HepG2 (cell line): ENCODE results near the gene SLC4A11.

Experiments
- NCOA1 ChIP-seq: sonication (generic); formaldehyde crosslinking; IDR thresholded peaks from 2 replicates; pipeline ENCODE4 v1.9.0; 2021; ENCODE audit warnings: missing genetic modification reagents
- NR2F1 ChIP-seq, 2 experiments: fragments of 450-650 bp in 1 of 2; formaldehyde crosslinking in 1 of 2; IDR thresholded peaks; 2 replicates each; pipeline versions ENCODE4 v1.5.0 to v1.6.1; 2016 to 2020; ENCODE audit warnings: mild to moderate bottlenecking in 1 of 2, missing compliant biosample characterization in 1 of 2, missing genetic modification reagents in 1 of 2, moderate library complexity in 1 of 2
- NR3C1 ChIP-seq: sonication (generic); formaldehyde crosslinking; IDR thresholded peaks from 2 replicates; pipeline ENCODE4 v1.4.0; 2020; ENCODE audit warnings: missing genetic modification reagents
- POLR2A ChIP-seq, 2 experiments: IDR thresholded peaks; 2 replicates each; pipeline ENCODE4 v1.6.1; 2011; ENCODE audit warnings: low read depth in 2 of 2, low read length in 2 of 2, mild to moderate bottlenecking in 1 of 2, moderate library complexity in 1 of 2; ENCODE audit not compliant: insufficient read depth in 1 of 2
- TBL1XR1 ChIP-seq: fragments of 150-350 bp; IDR thresholded peaks from 2 replicates; pipeline ENCODE4 v1.6.1; 2014; ENCODE audit warnings: borderline replicate concordance, low read length; ENCODE audit not compliant: partially characterized antibody
- TP53 ChIP-seq: sonication (generic); formaldehyde crosslinking; conservative IDR thresholded peaks from 2 replicates; pipeline ENCODE4 v1.4.0; 2020; ENCODE audit warnings: missing genetic modification reagents
- YY1 ChIP-seq: IDR thresholded peaks from 2 replicates; pipeline ENCODE4 v1.6.1; 2011; ENCODE audit warnings: low read length, low read depth, moderate library complexity, mild to moderate bottlenecking; ENCODE audit not compliant: insufficient read depth, insufficient replicate concordance
- ZBTB3 ChIP-seq: sonication (generic); formaldehyde crosslinking; IDR thresholded peaks from 2 replicates; pipeline ENCODE4 v1.4.0; 2020; ENCODE audit warnings: low read depth, mild to moderate bottlenecking, moderate library complexity, missing genetic modification reagents, borderline replicate concordance
- ZBTB44 ChIP-seq: sonication (generic); formaldehyde crosslinking; IDR thresholded peaks from 2 replicates; pipeline ENCODE4 v1.4.0; 2020; ENCODE audit warnings: missing genetic modification reagents
- ZNF317 ChIP-seq: sonication (generic); formaldehyde crosslinking; IDR thresholded peaks from 2 replicates; pipeline ENCODE4 v1.5.0; 2020; ENCODE audit warnings: mild to moderate bottlenecking, missing genetic modification reagents
- TF ChIP-seq, protein P1 (sequence below): sonication (generic); formaldehyde crosslinking; IDR thresholded peaks from 2 replicates; pipeline ENCODE4 v1.4.0; 2020; ENCODE audit warnings: missing genetic modification reagents
- TF ChIP-seq, protein P2 (sequence below): sonication (generic); formaldehyde crosslinking; IDR thresholded peaks from 2 replicates; pipeline ENCODE4 v1.5.0; 2020; ENCODE audit warnings: mild to moderate bottlenecking, missing genetic modification reagents, borderline replicate concordance

DNA sequence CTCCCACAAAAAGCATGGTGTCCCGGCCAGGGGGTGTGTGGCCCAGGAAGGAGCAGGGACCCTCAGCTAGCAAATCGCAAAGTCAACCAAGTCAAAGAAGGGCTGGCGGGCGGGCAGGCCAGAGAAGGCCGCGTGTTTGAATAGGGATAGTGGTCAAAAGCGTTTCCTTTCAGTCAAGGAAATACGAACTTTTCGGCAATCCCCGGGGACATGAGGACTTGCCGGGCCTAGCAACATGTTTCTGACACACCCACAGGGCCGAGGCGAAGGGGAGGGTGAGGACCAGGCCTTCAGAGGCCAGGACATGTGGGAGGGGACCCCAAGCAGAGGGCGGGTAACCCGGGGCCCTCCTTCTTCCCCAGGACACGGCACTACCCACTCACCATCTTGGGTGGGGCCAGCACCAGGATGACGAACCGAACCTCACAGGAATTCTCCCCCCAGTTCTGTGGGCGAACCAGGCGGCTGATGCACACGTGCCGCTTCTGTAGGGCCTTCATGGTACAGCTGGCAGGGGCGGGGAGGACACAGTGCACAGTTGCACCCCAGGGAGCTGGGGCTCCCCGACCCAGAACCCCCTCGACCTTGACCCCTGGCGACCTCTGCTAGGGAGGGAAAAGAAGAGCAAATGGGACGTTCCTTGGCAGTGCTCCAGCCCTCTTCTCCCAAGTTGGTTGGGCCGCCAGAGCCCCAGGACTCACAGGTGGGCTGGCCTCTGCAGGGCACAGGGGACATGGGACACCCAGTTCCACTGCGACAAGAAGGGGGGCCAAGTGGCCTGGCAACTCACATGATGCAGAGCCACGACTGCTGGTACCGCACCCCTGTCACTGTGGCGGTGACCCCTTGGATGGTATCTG lies 5.6 kb downstream of the SLC4A11 start:
- TF ChIP-seq, protein P1, sequence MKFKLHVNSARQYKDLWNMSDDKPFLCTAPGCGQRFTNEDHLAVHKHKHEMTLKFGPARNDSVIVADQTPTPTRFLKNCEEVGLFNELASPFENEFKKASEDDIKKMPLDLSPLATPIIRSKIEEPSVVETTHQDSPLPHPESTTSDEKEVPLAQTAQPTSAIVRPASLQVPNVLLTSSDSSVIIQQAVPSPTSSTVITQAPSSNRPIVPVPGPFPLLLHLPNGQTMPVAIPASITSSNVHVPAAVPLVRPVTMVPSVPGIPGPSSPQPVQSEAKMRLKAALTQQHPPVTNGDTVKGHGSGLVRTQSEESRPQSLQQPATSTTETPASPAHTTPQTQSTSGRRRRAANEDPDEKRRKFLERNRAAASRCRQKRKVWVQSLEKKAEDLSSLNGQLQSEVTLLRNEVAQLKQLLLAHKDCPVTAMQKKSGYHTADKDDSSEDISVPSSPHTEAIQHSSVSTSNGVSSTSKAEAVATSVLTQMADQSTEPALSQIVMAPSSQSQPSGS (CRISPR knock-in tag) = no peak
- TF ChIP-seq NR3C1 (no peak), TP53 (no peak), ZNF317 (no peak), TBL1XR1 (no peak), YY1 (no peak), NR2F1 (CRISPR knock-in tag; IDR thresholded peaks at IDR 0.05) (no peak), NCOA1 (CRISPR knock-in tag) (no peak), POLR2A (IDR thresholded peaks at IDR 0.05; ENCODE audit: insufficient read depth in 1 of 2, low read depth in 2 of 2, low read length in 2 of 2) (no peak), ZBTB44 (CRISPR knock-in tag) (no peak), ZBTB3 (CRISPR knock-in tag) (no peak)
- TF ChIP-seq, protein P2, sequence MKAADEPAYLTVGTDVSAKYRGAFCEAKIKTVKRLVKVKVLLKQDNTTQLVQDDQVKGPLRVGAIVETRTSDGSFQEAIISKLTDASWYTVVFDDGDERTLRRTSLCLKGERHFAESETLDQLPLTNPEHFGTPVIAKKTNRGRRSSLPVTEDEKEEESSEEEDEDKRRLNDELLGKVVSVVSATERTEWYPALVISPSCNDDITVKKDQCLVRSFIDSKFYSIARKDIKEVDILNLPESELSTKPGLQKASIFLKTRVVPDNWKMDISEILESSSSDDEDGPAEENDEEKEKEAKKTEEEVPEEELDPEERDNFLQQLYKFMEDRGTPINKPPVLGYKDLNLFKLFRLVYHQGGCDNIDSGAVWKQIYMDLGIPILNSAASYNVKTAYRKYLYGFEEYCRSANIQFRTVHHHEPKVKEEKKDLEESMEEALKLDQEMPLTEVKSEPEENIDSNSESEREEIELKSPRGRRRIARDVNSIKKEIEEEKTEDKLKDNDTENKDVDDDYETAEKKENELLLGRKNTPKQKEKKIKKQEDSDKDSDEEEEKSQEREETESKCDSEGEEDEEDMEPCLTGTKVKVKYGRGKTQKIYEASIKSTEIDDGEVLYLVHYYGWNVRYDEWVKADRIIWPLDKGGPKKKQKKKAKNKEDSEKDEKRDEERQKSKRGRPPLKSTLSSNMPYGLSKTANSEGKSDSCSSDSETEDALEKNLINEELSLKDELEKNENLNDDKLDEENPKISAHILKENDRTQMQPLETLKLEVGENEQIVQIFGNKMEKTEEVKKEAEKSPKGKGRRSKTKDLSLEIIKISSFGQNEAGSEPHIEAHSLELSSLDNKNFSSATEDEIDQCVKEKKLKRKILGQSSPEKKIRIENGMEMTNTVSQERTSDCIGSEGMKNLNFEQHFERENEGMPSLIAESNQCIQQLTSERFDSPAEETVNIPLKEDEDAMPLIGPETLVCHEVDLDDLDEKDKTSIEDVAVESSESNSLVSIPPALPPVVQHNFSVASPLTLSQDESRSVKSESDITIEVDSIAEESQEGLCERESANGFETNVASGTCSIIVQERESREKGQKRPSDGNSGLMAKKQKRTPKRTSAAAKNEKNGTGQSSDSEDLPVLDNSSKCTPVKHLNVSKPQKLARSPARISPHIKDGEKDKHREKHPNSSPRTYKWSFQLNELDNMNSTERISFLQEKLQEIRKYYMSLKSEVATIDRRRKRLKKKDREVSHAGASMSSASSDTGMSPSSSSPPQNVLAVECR (CRISPR knock-in tag) = no peak
